ENCODE measurements around the gene CLIP4. TPM values are rescaled to one million over a fixed set of nuclear protein-coding genes. Genes with fewer than 3 reads are reported as not detected.
A peak's percentile ranks its signal among the peaks of the same experiment; 100 is the strongest.

Gene CLIP4
- polyA plus RNA-seq, 5 donors: 6.8 to 16.6 (median 13.3) TPM

GRCh38 chr2:29220506-29221270 lies 105.5 kb downstream of the CLIP4 start:
- no peak for DNase-seq

GRCh38 chr2:29222381-29223179 lies 107.4 kb downstream of the CLIP4 start:
- DNase-seq: no peak

- no peak for DNase-seq
Observed at GRCh38 chr2:29223257-29223656, 108.0 kb downstream of the CLIP4 start.

- DNase-seq: peak in 1 of 2 donors; percentile 8
Observed at GRCh38 chr2:29223851-29224692, 108.9 kb downstream of the CLIP4 start.

GRCh38 chr2:29224693-29225551 lies 109.7 kb downstream of the CLIP4 start:
- no peak for DNase-seq

- DNase-seq: no peak
Observed at GRCh38 chr2:29225814-29226213, 110.6 kb downstream of the CLIP4 start.

GRCh38 chr2:29226375-29226774 lies 111.2 kb downstream of the CLIP4 start:
- no peak for DNase-seq

GRCh38 chr2:29226808-29227207 lies 111.6 kb downstream of the CLIP4 start:
- no peak for DNase-seq

GRCh38 chr2:29227935-29228675 lies 112.9 kb downstream of the CLIP4 start:
- no peak for DNase-seq

GRCh38 chr2:29228947-29229346 lies 113.7 kb downstream of the CLIP4 start:
- no peak for DNase-seq

GRCh38 chr2:29229640-29230039 lies 114.4 kb downstream of the CLIP4 start:
- DNase-seq: no peak

- DNase-seq: no peak
Observed at GRCh38 chr2:29232041-29232440, 116.8 kb downstream of the CLIP4 start.

- peak; percentile 20 to 33 for DNase-seq
Observed at GRCh38 chr2:29233428-29233827, 118.2 kb downstream of the CLIP4 start.

- DNase-seq: no peak
Observed at GRCh38 chr2:29235411-29235810, 120.2 kb downstream of the CLIP4 start.

- DNase-seq: no peak
Observed at GRCh38 chr2:29236074-29236473, 120.9 kb downstream of the CLIP4 start.

- no peak for DNase-seq
Observed at GRCh38 chr2:29238497-29238896, 123.3 kb downstream of the CLIP4 start.
